HS-5 (cell line): ENCODE results near the gene RNASEH2A.
"Not testable (repeated sequence)": the region's sequence is repeated elsewhere in the genome, so short reads cannot be mapped to it uniquely, and the experiment has no call there.

Source experiments
- DNase-seq: peaks from one replicate; pipeline ENCODE4 v3.0.0-alpha.2; 2012; ENCODE audit warnings: low read depth

Gene RNASEH2A

GRCh38 chr19:12794196-12794941, 12.0 kb upstream of the RNASEH2A start:
- DNase-seq = no peak

- no peak for DNase-seq
Measured at GRCh38 chr19:12794971-12795381, 11.4 kb upstream of the RNASEH2A start.

GRCh38 chr19:12796146-12797071, 10.0 kb upstream of the RNASEH2A start:
- DNase-seq = no peak

GRCh38 chr19:12797141-12797587, 9.2 kb upstream of the RNASEH2A start:
- DNase-seq = no peak

GRCh38 chr19:12797607-12798006, 8.8 kb upstream of the RNASEH2A start:
- not testable (repeated sequence) for DNase-seq

- DNase-seq = no peak
Measured at GRCh38 chr19:12799742-12800465, 6.5 kb upstream of the RNASEH2A start.

- no peak for DNase-seq
Measured at GRCh38 chr19:12800466-12800770, 6.0 kb upstream of the RNASEH2A start.

GRCh38 chr19:12800923-12801465, 5.4 kb upstream of the RNASEH2A start:
- DNase-seq = no peak

GRCh38 chr19:12801466-12802266, 4.7 kb upstream of the RNASEH2A start, which contains the start of the genes PRDX2 and THSD8:
PRDX2 (minus strand) TSS chr19:12801800; CDS start chr19:12801261, 539 bp downstream.
THSD8 (plus strand) TSS chr19:12802069; CDS start chr19:12802072, 3 bp downstream.
- no peak for DNase-seq

GRCh38 chr19:12802267-12803106, 3.9 kb upstream of the RNASEH2A start:
- DNase-seq = no peak

- DNase-seq = no peak
Measured at GRCh38 chr19:12804051-12804450, 2.3 kb upstream of the RNASEH2A start.

GRCh38 chr19:12815088-12815487, 8.7 kb downstream of the RNASEH2A start:
- DNase-seq = no peak

GRCh38 chr19:12817188-12817587, 10.8 kb downstream of the RNASEH2A start:
- DNase-seq = not testable (repeated sequence)

GRCh38 chr19:12817810-12818209, 11.4 kb downstream of the RNASEH2A start:
- not testable (repeated sequence) for DNase-seq

GRCh38 chr19:12821761-12822160, 15.4 kb downstream of the RNASEH2A start:
- no peak for DNase-seq

- no peak for DNase-seq
Measured at GRCh38 chr19:12825254-12826131, 19.1 kb downstream of the RNASEH2A start.

- no peak for DNase-seq
Measured at GRCh38 chr19:12828494-12828893, 22.1 kb downstream of the RNASEH2A start.

GRCh38 chr19:12833418-12833737, 27.0 kb downstream of the RNASEH2A start:
- no peak for DNase-seq
